Sigmoid colon (tissue), 4 donors: ENCODE results near the gene MGAT5.

Experiments used
- CTCF ChIP-seq, 4 experiments: fragments of 450-650 bp in 3 of 4; fragments of 200-600 bp in 1 of 4; IDR thresholded peaks; one replicate each; pipeline ENCODE4 v1.5.1; 2016 to 2019; ENCODE audit warnings: antibody characterized with exemption in 4 of 4, mild to moderate bottlenecking in 3 of 4, moderate library complexity in 2 of 4
- POLR2A ChIP-seq, 2 donors: fragments of 450-650 bp; IDR thresholded peaks; one replicate each; pipeline ENCODE4 v1.6.1; 2016; ENCODE audit warnings: antibody characterized with exemption in 2 of 2, mild to moderate bottlenecking in 2 of 2, moderate library complexity in 2 of 2
- POLR2AphosphoS5 ChIP-seq, 4 donors: sonication (generic); formaldehyde crosslinking; IDR thresholded peaks; one replicate each; pipeline ENCODE4 v1.6.1; 2017; ENCODE audit warnings: antibody characterized with exemption in 4 of 4

GRCh38 chr2:134289225-134289624 is 35.4 kb downstream of the MGAT5 start:
- TF ChIP-seq CTCF (IDR thresholded peaks at IDR 0.05) (no peak), POLR2A (IDR thresholded peaks at IDR 0.05) (no peak), POLR2AphosphoS5 (IDR thresholded peaks at IDR 0.05) (no peak)
